ENCODE measurements around the gene SPATA1. TPM values are rescaled to one million over a fixed set of nuclear protein-coding genes. Genes with fewer than 3 reads are reported as not detected.

SPATA1 gene
- total and polyA plus RNA-seq, 2 of the 13 experiments (the other 11 are each of a cell fraction or from before 2014, with no cell fraction given): 0.70 to 1.4 TPM

GRCh38 chr1:84550826-84551225 is 44.6 kb downstream of the SPATA1 start (continued):
- TF ChIP-seq ZNF773 (CRISPR knock-in tag; IDR thresholded peaks at IDR 0.05; ENCODE audit: borderline replicate concordance) (no peak), ZNF407 (CRISPR knock-in tag; IDR thresholded peaks at IDR 0.05; ENCODE audit: not compliant biosample characterization) (no peak), AKNA (CRISPR knock-in tag; IDR thresholded peaks at IDR 0.05; ENCODE audit: borderline replicate concordance) (no peak), SMAD1 (CRISPR knock-in tag; IDR thresholded peaks at IDR 0.05; ENCODE audit: borderline replicate concordance, low read depth) (no peak), ZKSCAN1 (IDR thresholded peaks at IDR 0.05; ENCODE audit: low read length) (no peak)
- TF ChIP-seq, protein P1, sequence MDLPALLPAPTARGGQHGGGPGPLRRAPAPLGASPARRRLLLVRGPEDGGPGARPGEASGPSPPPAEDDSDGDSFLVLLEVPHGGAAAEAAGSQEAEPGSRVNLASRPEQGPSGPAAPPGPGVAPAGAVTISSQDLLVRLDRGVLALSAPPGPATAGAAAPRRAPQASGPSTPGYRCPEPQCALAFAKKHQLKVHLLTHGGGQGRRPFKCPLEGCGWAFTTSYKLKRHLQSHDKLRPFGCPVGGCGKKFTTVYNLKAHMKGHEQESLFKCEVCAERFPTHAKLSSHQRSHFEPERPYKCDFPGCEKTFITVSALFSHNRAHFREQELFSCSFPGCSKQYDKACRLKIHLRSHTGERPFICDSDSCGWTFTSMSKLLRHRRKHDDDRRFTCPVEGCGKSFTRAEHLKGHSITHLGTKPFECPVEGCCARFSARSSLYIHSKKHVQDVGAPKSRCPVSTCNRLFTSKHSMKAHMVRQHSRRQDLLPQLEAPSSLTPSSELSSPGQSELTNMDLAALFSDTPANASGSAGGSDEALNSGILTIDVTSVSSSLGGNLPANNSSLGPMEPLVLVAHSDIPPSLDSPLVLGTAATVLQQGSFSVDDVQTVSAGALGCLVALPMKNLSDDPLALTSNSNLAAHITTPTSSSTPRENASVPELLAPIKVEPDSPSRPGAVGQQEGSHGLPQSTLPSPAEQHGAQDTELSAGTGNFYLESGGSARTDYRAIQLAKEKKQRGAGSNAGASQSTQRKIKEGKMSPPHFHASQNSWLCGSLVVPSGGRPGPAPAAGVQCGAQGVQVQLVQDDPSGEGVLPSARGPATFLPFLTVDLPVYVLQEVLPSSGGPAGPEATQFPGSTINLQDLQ (CRISPR knock-in tag; IDR thresholded peaks at IDR 0.05): no peak
- TF ChIP-seq, protein P2, sequence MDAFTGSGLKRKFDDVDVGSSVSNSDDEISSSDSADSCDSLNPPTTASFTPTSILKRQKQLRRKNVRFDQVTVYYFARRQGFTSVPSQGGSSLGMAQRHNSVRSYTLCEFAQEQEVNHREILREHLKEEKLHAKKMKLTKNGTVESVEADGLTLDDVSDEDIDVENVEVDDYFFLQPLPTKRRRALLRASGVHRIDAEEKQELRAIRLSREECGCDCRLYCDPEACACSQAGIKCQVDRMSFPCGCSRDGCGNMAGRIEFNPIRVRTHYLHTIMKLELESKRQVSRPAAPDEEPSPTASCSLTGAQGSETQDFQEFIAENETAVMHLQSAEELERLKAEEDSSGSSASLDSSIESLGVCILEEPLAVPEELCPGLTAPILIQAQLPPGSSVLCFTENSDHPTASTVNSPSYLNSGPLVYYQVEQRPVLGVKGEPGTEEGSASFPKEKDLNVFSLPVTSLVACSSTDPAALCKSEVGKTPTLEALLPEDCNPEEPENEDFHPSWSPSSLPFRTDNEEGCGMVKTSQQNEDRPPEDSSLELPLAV (CRISPR knock-in tag; conservative IDR thresholded peaks at IDR 0.05; ENCODE audit: low read depth): no peak
- TF ChIP-seq, protein P3, sequence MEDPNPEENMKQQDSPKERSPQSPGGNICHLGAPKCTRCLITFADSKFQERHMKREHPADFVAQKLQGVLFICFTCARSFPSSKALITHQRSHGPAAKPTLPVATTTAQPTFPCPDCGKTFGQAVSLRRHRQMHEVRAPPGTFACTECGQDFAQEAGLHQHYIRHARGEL (CRISPR knock-in tag; IDR thresholded peaks at IDR 0.05): no peak
